HG02981 (cell line): ENCODE measurements around the gene AMDHD2.
"Not testable (repeated sequence)": the region's sequence is repeated elsewhere in the genome, so short reads cannot be mapped to it uniquely, and the experiment has no call there.

Experiments used
- ATAC-seq: cut with Tn5 transposase; IDR thresholded peaks from one replicate; pipeline ENCODE4 v1.9.1; 2021; ENCODE audit warnings: mild to moderate bottlenecking, moderate library complexity; ENCODE audit not compliant: unreplicated experiment

The AMDHD2 gene

DNA sequence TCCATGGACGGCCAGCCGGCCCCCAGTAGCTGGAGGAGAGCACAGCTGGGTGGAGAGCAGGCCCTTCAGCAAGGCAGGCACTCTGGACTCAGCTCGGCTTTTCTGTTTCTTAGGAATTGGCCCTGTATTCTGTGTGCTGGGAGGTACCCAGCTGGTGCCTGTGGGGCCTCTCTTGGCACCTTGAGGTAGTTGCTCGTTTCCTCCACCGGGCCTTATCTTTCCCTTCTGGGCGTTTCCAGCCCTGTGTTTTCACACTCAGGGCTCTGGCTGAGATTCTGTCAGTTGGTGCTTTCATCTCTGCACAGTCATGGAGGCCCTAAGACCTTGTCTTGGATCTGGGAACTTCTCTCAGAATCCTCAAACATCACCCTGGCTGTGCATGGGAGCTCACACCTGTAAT lies 47.3 kb downstream of the AMDHD2 start:
- not testable (repeated sequence) for ATAC-seq

GRCh38 chr16:2568573-2568972 lies 48.4 kb downstream of the AMDHD2 start:
- not testable (repeated sequence) for ATAC-seq

DNA sequence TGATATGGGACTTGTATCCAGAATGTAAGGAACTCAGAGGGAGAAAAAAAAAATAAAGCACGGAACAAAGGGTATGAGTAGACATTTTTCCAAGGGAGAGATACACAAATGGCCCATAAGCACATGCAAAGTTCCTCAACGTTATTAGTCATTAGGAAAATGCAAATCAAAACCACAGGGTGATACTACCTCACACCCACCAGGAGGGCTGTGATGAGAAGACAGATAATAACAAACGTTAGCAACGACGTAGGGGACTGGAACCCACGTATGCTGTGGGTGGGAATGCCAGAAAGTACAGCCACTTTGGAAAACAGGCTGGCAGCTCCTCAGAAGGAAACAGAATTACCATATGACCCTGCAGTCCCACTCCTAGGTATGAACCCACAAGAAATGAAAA lies 52.5 kb downstream of the AMDHD2 start:
- ATAC-seq: not testable (repeated sequence)

DNA sequence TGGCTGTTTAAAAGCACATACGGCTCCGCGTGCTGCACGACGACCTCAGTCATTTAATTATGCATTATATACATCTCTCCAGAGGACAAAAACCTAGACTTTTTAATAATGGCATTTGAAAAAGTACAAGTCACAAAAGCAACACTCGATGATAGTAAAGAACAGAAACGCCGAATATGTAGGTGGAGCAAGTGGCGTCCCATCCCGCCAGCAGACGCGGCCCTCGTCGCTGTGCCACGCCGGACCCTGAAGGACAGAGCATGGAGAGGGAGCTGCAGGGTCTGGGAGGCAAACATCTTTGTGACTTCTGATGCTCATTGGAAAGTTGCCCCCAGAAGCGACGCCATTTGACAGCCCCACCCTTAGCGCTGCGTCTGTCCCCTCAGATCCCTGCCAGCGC lies 55.7 kb downstream of the AMDHD2 start:
- ATAC-seq: not testable (repeated sequence)

- not testable (repeated sequence) for ATAC-seq
Observed at GRCh38 chr16:2577044-2577443, 56.9 kb downstream of the AMDHD2 start.

GRCh38 chr16:2578905-2579304 lies 58.7 kb downstream of the AMDHD2 start:
- not testable (repeated sequence) for ATAC-seq

DNA sequence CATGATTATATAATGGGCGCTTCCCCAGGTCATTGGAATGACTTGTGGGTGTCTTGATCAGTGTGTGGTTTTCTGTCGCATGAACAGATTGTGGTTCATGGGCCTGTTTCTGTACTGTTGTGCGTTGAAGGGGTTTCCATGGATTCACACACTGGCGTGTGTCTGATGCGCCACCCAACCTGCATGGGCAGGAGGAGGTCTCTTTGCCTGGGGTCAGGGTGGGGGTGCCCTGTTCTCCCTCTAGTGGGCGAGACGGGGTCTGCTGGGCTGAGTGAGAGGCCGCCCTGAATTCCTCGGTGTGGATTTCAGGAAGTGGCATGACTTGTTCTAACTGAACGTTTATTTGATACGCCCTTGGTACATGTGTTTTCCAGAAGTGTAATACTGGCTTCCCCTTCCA lies 60.0 kb downstream of the AMDHD2 start:
- ATAC-seq: not testable (repeated sequence)

GRCh38 chr16:2580818-2581217 lies 60.6 kb downstream of the AMDHD2 start:
- not testable (repeated sequence) for ATAC-seq
